Endothelial cell of umbilical vein (primary cell): Measurements from ENCODE around the gene POLR2L. TPM values are rescaled to one million over a fixed set of nuclear protein-coding genes. Genes with fewer than 3 reads are reported as not detected.

Experiments
- BruUV-seq: library from RNA; stranded (reverse); fragments of 400-500 nt; replicated peaks from 2 replicates; lab custom pipeline; 2021; lab: Mats Ljungman, UMichigan
- CTCF ChIA-PET: fragments of 300-600, 350-600 bp; sonication (Branson Sonifier 250); formaldehyde crosslinking; loops from one replicate; lab custom pipeline; 2021; ENCODE audit warnings: antibody characterized with exemption, inconsistent platforms; lab: Charles Lee
- POLR2A ChIA-PET: fragments of 300-600, 350-600 bp; sonication (Branson Sonifier 250); formaldehyde crosslinking; loops from one replicate; lab custom pipeline; 2021; ENCODE audit warnings: antibody characterized with exemption, inconsistent platforms; lab: Charles Lee
- DNase-seq: peaks from one replicate; pipeline ENCODE4 v3.0.0-alpha.2; 2011; ENCODE audit warnings: low read depth, low spot score
- FAIRE-seq: peaks from 2 replicates; lab custom pipeline; 2011; peaks lifted over from hg19 to GRCh38; lab: Jason Lieb, UNC
- H2AFZ ChIP-seq: 2 replicates; pipeline ENCODE4 v1.6.0; 2012; ENCODE audit warnings: low read depth, low read length, control low read depth, inconsistent platforms
- H3K27ac ChIP-seq: 2 replicates; pipeline ENCODE4 v1.5.1; 2011; ENCODE audit warnings: low read depth, mild to moderate bottlenecking, control low read depth, low read length, moderate library complexity; ENCODE audit not compliant: insufficient read depth
- H3K27me3 ChIP-seq, 2 experiments: 2 replicates each; pipeline versions ENCODE4 v1.6.0 to v1.6.1; 2011; ENCODE audit warnings: low read length in 2 of 2, mixed read lengths in 1 of 2; ENCODE audit not compliant: control insufficient read depth in 2 of 2, insufficient read depth in 2 of 2
- H3K36me3 ChIP-seq, 2 experiments: 2 replicates in 1 of 2; 3 replicates in 1 of 2; pipeline ENCODE4 v1.5.1; 2011; ENCODE audit warnings: low read length in 2 of 2, mild to moderate bottlenecking in 1 of 2, moderate library complexity in 1 of 2; ENCODE audit not compliant: control insufficient read depth in 2 of 2, insufficient read depth in 2 of 2; ENCODE audit errors: extremely low read depth in 1 of 2
- H3K4me1 ChIP-seq: 3 replicates; pipeline ENCODE4 v1.5.1; 2011; ENCODE audit warnings: mild to moderate bottlenecking, low read length; ENCODE audit not compliant: control insufficient read depth, insufficient read depth; ENCODE audit errors: extremely low read depth
- H3K4me2 ChIP-seq: 2 replicates; pipeline ENCODE4 v1.6.1; 2011; ENCODE audit warnings: low read length, control low read depth, mixed read lengths; ENCODE audit not compliant: insufficient read depth
- H3K4me3 ChIP-seq, 3 experiments: fragments of 200-600 bp in 1 of 3; sonication (generic), shearing (Covaris generic) in 1 of 3; replicated peaks in 1 of 3; 2 replicates each; pipeline ENCODE4 v1.5.1; 2011 to 2016; ENCODE audit warnings: control low read depth in 3 of 3, low read length in 3 of 3, mild to moderate bottlenecking in 2 of 3, inconsistent platforms in 1 of 3, low read depth in 1 of 3, moderate library complexity in 1 of 3; ENCODE audit not compliant: insufficient read depth in 1 of 3
- H3K79me2 ChIP-seq: 2 replicates; pipeline ENCODE4 v1.6.0; 2012; ENCODE audit warnings: low read length, inconsistent platforms; ENCODE audit not compliant: control insufficient read depth, insufficient read depth
- H3K9ac ChIP-seq: replicated peaks from 2 replicates; pipeline ENCODE3; 2011; ENCODE audit warnings: low read length, control low read depth; ENCODE audit not compliant: insufficient read depth; ENCODE audit errors: extremely low read depth
- H3K9me1 ChIP-seq: replicated peaks from 3 replicates; pipeline ENCODE4 v1.6.0; 2011; ENCODE audit warnings: mild to moderate bottlenecking, low read length; ENCODE audit not compliant: control insufficient read depth, insufficient read depth; ENCODE audit errors: extremely low read depth
- H3K9me3 ChIP-seq: replicated peaks from 2 replicates; pipeline ENCODE4 v1.5.1; 2012; ENCODE audit warnings: low read length, inconsistent platforms; ENCODE audit not compliant: control insufficient read depth, insufficient read depth
- H4K20me1 ChIP-seq: replicated peaks from 2 replicates; pipeline ENCODE3; 2011; ENCODE audit warnings: mild to moderate bottlenecking, low read length; ENCODE audit not compliant: control insufficient read depth, insufficient read depth; ENCODE audit errors: extremely low read depth
- EZH2 ChIP-seq: IDR thresholded peaks from 2 replicates; pipeline ENCODE4 v1.6.1; 2012; ENCODE audit warnings: borderline replicate concordance, low read depth, mild to moderate bottlenecking, moderate library complexity, low read length, inconsistent platforms; ENCODE audit not compliant: severe bottlenecking
- FOS ChIP-seq: IDR thresholded peaks from 2 replicates; pipeline ENCODE4 v1.6.1; 2011; ENCODE audit warnings: mild to moderate bottlenecking, low read length, moderate library complexity, borderline replicate concordance; ENCODE audit not compliant: insufficient read depth
- GATA2 ChIP-seq: IDR thresholded peaks from 2 replicates; pipeline ENCODE4 v1.7.0; 2011; ENCODE audit warnings: low read depth, mild to moderate bottlenecking, moderate library complexity, mixed read lengths, low read length; ENCODE audit not compliant: insufficient read length, insufficient read depth
- JUN ChIP-seq: IDR thresholded peaks from 2 replicates; pipeline ENCODE4 v1.6.1; 2011; ENCODE audit warnings: borderline replicate concordance, low read depth; ENCODE audit not compliant: insufficient read length, insufficient read depth
- MAX ChIP-seq: IDR thresholded peaks from 2 replicates; pipeline ENCODE4 v1.6.1; 2011; ENCODE audit not compliant: insufficient read depth, insufficient read length
- MYC ChIP-seq: IDR thresholded peaks from one replicate; pipeline ENCODE4 v1.6.1; 2011; ENCODE audit warnings: mild to moderate bottlenecking, low read depth, low read length
- POLR2A ChIP-seq: IDR thresholded peaks from 2 replicates; pipeline ENCODE4 v1.6.1; 2012; ENCODE audit warnings: low read depth, mild to moderate bottlenecking, control low read depth, low read length
- POLR2AphosphoS5 ChIP-seq: IDR thresholded peaks from 2 replicates; pipeline ENCODE4 v1.6.1; 2012; ENCODE audit warnings: low read depth, mild to moderate bottlenecking, control low read depth, low read length, moderate library complexity; ENCODE audit not compliant: insufficient read depth
- dilution Hi-C: fragments of 300-500 bp; cut with MboI; formaldehyde crosslinking; loops from one replicate; pipeline ENCODE4 v1.15.0; 2019; ENCODE audit warnings: low sequenced_read_pairs; ENCODE audit not compliant: extremely low pct_ligation_motif_present
- intact Hi-C: fragments of 100-400 bp; cut with micrococcal nuclease; formaldehyde crosslinking; loops from one replicate; pipeline ENCODE4 v1.10.0; 2022
- polyA plus RNA-seq, 4 experiments: library from polyadenylated mRNA; depleted of rRNA in 3 of 4; stranded (reverse) in 3 of 4; unstranded in 1 of 4; fragments of >200 nt; gene quantifications; 2 replicates each; pipeline versions ENCODE4 v1.2.1 to v1.2.3, GENCODE V29; 2011 to 2012; ENCODE audit warnings: missing spikeins in 1 of 4
- total RNA-seq: library from RNA; stranded (reverse); gene quantifications from 2 replicates; pipeline ENCODE4 v1.2.3, GENCODE V29; 2021
- TF ChIP-seq, protein P1 (sequence below), 2 donors: IDR thresholded peaks; 1 replicate in 1 of 2; 2 replicates in 1 of 2; pipeline ENCODE4 v1.5.1; 2011; ENCODE audit warnings: low read length in 2 of 2, mild to moderate bottlenecking in 2 of 2, moderate library complexity in 2 of 2, control low read depth in 1 of 2, inconsistent platforms in 1 of 2, low read depth in 1 of 2; ENCODE audit not compliant: insufficient read depth in 1 of 2; ENCODE audit errors: extremely low read depth in 1 of 2

POLR2L gene
- total and polyA plus RNA-seq, 2 donors (not counting 3 experiments of a cell fraction or from before 2014, with no cell fraction given): 146 to 259 TPM

- dilution Hi-C loops (no loop called here), intact Hi-C loops (no loop called here)
- H2AFZ ChIP-seq: no peak overlapping the region
- TF ChIP-seq GATA2: no peak
- peaks cover 0 to 6% of the 10 kb centered on the region in 2 experiments for H3K36me3 ChIP-seq
- no peak for DNase-seq
- ChIA-PET POLR2A (interaction anchor here (0.5 kb wide), 1 partner anchor 17 kb away, joined by 3 read pairs; no protein-coding TSS in a partner anchor), CTCF (interaction anchor here (1.1 kb wide), 1 partner anchor 39 kb away, joined by 4 read pairs; no protein-coding TSS in a partner anchor)
- H3K9me3 ChIP-seq: no peaks in the 10 kb centered on the region
- H3K4me1 ChIP-seq: no peaks in the 10 kb centered on the region
- H3K79me2 ChIP-seq: no peaks in the 10 kb centered on the region
- H3K27ac ChIP-seq: no peak overlapping the region
- no peaks in the 10 kb centered on the region for H3K9me1 ChIP-seq
- H3K9ac ChIP-seq: no peak overlapping the region
- H3K4me3 ChIP-seq: no peak overlapping the region
- H4K20me1 ChIP-seq: no peaks in the 10 kb centered on the region
- no peak for FAIRE-seq
- H3K4me2 ChIP-seq: no peak overlapping the region
- no peaks in the 10 kb centered on the region for H3K27me3 ChIP-seq
- no TSS peak for BruUV-seq
Measured at GRCh38 chr11:858762-859339, 16.5 kb upstream of the POLR2L start.

GRCh38 chr11:858053-858761, 15.9 kb upstream of the POLR2L start:
- Histone ChIP-seq H3K4me2 (no peak overlapping the region), H3K27ac (no peak overlapping the region), H3K9me3 (no peaks in the 10 kb centered on the region), H3K27me3 (no peaks in the 10 kb centered on the region), H4K20me1 (no peaks in the 10 kb centered on the region), H3K79me2 (no peaks in the 10 kb centered on the region), H3K36me3 (peaks cover 0 to 2% of the 10 kb centered on the region in 2 experiments), H3K9ac (no peak overlapping the region), H3K4me1 (no peaks in the 10 kb centered on the region), H2AFZ (no peak overlapping the region), H3K9me1 (no peaks in the 10 kb centered on the region), H3K4me3 (no peak overlapping the region)
- CTCF ChIA-PET: no interaction called here
- intact Hi-C loops (no loop called here), dilution Hi-C loops (no loop called here)
- FAIRE-seq: no peak
- no peak for DNase-seq
- TF ChIP-seq MYC (no peak), POLR2AphosphoS5 (no peak), JUN (no peak), FOS (no peak), EZH2 (no peak), MAX (no peak), GATA2 (no peak), POLR2A (no peak)
- TF ChIP-seq, protein P1, sequence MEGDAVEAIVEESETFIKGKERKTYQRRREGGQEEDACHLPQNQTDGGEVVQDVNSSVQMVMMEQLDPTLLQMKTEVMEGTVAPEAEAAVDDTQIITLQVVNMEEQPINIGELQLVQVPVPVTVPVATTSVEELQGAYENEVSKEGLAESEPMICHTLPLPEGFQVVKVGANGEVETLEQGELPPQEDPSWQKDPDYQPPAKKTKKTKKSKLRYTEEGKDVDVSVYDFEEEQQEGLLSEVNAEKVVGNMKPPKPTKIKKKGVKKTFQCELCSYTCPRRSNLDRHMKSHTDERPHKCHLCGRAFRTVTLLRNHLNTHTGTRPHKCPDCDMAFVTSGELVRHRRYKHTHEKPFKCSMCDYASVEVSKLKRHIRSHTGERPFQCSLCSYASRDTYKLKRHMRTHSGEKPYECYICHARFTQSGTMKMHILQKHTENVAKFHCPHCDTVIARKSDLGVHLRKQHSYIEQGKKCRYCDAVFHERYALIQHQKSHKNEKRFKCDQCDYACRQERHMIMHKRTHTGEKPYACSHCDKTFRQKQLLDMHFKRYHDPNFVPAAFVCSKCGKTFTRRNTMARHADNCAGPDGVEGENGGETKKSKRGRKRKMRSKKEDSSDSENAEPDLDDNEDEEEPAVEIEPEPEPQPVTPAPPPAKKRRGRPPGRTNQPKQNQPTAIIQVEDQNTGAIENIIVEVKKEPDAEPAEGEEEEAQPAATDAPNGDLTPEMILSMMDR (IDR thresholded peaks at IDR 0.05; ENCODE audit: extremely low read depth in 1 of 2, insufficient read depth in 1 of 2, low read depth in 1 of 2, low read length in 2 of 2): no peak
- POLR2A ChIA-PET: no interaction called here
- BruUV-seq: no TSS peak
